NOMO-1 (cell line): ENCODE measurements around the gene CMSS1.
A peak's percentile ranks its signal among the peaks of the same experiment; 100 is the strongest.

ENCODE experiments used
- DNase-seq, 2 experiments: peaks; one replicate each; lab custom pipeline; 2025; ENCODE audit not compliant: unreplicated experiment in 2 of 2; lab: John Stamatoyannopoulos, UW

CMSS1 gene

DNA sequence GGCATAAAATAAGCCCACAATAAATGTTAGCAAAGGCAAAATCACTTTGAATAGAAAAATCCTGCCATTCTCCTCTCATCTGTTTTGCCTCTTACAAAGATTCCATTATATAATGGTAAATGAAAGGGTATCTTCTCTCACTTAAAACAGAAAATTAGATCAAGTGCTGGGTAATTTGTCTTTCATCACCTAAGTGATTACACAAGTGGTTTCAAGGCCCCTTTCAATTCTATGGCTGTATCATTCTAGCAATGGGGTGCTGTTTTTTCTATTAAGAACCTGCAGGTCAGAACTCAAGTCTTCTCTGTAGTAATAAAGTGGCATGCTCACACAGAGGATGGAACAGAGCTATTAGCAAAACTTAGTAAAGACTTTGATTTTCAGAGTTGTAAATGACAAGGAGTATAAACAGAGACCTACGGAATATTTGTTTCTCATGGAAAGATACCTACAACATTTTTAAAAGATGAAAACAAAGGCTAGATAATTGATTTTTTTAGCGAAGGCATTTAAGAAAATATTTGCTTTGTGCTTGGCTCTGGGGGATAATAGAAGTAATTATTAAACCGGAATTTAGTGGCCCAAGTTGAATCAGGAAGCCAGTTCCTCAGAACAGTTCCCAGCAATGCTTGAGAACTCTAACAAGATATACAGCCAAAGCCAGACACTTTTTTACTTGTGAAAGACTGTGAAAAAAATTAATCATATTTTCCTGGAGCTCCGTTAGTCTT, 137.4 kb downstream of the CMSS1 start:
- DNase-seq = no peak

DNA sequence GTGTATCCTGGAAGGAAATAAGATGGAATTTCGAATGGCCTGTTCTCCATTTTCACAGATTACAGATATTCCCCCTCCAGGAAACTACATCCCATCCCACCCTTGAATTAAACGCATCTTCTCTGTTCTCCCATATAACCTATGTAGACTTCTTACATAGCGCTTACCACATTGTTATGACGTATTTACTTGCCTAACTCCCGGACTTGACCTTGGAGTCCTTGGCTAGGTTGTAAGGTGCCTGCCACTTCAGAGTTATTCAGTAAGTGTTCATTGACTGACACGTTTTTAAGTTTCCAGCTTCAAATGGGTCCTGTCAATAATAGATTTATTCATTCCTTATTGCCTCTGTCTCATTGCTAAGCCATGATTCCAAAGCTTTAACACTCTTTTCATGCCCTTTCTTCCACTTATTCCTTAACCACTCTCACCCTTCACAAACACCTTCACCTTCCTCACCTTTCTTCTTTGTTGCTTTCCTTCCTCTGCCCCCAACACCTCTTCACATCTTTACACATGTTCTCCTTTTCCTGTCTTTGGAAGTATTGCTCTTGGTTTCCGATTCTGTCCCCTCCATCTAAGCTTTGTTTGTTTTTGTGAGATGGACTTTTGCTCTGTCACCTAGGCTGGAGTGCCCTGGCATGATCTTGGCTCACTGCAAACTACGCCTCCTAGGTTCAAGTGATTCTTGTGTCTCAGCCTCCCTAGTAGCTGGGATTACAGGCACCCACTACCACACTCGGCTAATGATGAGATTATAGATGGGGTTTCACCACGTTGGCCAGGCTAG, 138.3 kb downstream of the CMSS1 start:
- no peak for DNase-seq

DNA sequence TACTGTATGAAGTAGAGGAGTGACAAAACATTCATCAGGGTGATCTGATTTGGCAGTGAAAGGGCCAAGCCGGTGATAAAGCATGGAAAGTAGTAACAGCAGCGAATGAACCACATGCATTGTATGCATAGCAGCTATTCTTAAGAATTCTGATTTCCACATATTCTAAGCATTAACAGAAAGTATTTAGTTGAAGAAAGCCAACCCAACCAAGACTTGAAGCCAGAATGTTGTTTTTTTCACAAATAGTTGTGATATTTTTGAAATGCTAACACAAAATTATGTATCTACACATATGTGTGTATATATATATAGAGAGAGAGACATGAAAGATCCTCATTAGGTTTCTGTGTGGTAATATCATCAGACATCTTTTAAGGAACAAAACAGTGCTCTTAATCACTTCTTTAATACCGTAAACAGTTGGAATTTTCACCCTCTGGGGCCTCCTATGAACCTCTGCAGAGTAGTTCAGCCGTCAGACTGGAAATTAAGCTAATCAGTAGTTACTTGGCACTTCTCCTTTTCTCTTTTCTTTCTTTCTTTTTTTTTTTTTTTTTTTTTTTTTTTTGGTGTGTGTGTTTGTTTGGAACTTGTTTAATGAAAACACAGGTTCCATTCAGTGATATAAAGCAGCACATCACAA, 139.6 kb downstream of the CMSS1 start:
- peak; percentile 22 to 57 for DNase-seq

DNA sequence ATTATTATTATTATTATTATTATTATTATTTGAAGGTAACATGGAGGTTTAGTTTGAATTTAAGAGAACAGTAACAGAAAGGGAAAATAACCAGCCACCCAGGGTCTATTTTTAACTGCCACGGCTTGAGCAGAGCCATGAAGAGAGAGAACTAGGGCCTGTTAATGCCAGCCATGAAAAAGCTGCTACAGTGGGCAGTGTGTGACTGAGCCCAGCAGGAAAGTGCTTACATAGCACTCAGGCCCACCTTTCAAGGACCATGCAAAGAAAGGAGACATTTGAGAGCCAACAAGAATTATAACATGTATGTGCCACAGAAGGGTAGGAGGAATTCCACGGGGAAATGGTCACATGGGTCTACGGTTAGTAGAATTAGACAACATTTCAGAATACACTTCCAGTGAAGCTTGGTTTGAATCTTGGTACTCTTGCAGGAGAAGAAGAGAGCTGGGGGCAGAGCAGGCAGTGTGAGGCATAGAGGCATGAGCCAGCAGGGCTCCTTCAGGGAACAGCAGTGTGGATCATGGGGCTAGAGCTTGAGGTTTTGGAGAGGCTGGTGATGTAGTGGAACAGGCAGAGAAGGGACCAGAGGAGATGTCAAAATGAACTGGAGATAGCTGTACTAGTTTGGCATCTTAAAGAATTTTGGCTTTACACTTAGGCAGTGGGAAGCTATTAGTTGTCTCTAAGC, 140.7 kb downstream of the CMSS1 start:
- DNase-seq = no peak

GRCh38 chr3:99960123-99960878, 142.6 kb downstream of the CMSS1 start:
- no peak for DNase-seq

- DNase-seq = no peak
These were observed 143.3 kb downstream of the CMSS1 start for GRCh38 chr3:99960941-99961340.

- no peak for DNase-seq
These were observed 144.3 kb downstream of the CMSS1 start for GRCh38 chr3:99961756-99962515.

DNA sequence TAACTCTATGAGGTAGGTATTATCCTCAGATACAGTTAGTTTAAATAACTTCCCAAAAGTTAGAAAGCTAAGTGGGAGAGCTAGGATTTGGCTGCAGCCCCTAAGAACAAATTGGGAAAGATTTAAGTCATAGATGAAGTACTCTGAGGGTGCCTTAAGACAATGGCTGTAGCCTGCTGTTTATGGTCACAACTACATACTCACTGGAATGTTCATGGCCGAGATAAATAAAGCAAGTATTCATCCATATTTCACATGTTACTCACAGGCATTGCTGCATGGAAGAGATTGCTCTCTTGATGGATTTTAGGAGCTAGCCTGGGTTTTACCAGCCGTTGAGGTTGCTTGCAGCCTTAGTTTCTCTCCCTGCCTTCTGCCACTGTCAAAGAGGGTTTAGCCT, 145.0 kb downstream of the CMSS1 start:
- DNase-seq = no peak

DNA sequence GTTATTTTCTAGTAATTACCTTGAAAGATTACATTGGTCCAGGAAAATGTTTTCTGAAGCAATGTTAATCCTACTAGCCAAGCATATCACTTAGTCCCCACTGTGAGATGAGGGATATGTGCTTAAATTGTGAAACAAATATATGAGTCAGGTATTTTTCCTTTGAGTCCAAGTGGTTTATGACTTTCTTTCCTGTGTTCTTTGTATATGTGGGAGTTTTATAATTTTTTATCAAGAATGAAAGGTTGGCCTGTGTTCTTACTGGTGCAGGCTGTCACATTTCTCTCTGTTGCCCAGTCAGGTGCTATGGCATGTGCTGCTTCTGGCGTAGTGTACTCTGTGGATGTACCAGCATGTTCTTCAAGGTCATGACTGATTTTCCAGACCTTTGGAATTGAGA, 147.4 kb downstream of the CMSS1 start:
- DNase-seq = no peak

GRCh38 chr3:99965681-99966408, 148.2 kb downstream of the CMSS1 start:
- DNase-seq = no peak

GRCh38 chr3:99966662-99967416, 149.2 kb downstream of the CMSS1 start:
- DNase-seq = no peak

GRCh38 chr3:99967796-99968195, 150.1 kb downstream of the CMSS1 start:
- no peak for DNase-seq

DNA sequence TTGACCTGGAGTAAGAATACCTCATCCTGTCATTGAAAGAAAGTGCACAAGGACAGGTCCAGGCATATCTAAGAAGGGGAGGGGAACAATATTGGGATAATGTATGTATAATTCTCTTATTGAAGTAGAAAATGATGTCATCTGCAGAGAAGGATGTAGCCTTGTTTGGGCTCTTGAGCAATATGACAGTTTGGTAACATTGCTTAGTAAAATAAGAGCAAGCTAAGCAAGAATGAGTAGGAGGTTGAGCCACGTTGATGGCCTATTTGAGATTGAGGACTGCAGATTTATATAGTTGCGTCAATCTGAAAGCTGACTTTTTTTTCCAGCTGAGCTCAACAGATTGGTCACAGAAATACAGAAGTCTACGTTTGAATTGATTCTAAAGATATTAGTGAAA, 151.5 kb downstream of the CMSS1 start:
- DNase-seq = peak; percentile 34 to 70

- DNase-seq = no peak
These were observed 152.5 kb downstream of the CMSS1 start for GRCh38 chr3:99970198-99970597.

DNA sequence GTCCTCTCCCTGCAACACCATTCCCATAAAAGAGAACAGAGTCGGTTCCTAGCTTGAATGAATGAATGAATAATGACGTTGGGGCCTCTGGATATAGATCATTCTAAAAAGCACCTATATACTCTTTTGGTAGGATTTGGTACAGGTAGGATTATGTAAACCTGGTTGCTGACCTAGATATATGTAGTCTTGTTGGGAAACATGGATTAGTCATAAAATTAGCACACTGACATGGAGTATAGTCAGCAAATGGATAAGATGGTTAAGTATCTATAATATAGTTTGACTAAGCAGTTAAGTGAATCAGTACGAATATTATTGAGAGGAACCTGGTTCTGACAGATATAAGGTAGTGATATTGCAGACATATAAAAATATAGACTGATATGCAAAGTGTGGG, 154.1 kb downstream of the CMSS1 start:
- DNase-seq = no peak

- no peak for DNase-seq
These were observed 154.9 kb downstream of the CMSS1 start for GRCh38 chr3:99972380-99973104.

DNA sequence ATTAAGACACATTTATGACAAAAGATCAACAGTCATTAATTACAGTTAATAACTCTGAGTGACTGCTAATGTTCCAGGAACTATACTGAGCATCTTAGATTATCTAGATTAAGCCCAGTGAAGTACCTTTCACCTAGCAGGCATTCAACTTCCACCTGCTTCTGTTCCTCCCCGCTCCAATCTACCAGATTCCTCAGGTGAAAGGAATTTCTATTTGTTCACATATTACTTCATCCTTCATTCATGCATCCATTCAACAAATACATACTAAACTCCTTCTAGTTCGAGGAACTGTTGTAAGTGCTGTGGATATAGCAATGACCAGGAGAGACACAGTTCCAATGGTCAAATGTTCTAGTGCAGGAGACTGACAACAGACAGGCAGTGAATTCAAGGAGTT, 157.3 kb downstream of the CMSS1 start:
- no peak for DNase-seq

- DNase-seq = no peak
These were observed 158.9 kb downstream of the CMSS1 start for GRCh38 chr3:99976584-99976983.
